CD4-positive, alpha-beta T cell treated with Interleukin-21 for 1 hour (primary cell): ENCODE results near the gene DHH.

Experiments
- DNase-seq: peaks from one replicate; pipeline ENCODE4 v3.0.0-alpha.2; 2020

The DHH gene

DNA sequence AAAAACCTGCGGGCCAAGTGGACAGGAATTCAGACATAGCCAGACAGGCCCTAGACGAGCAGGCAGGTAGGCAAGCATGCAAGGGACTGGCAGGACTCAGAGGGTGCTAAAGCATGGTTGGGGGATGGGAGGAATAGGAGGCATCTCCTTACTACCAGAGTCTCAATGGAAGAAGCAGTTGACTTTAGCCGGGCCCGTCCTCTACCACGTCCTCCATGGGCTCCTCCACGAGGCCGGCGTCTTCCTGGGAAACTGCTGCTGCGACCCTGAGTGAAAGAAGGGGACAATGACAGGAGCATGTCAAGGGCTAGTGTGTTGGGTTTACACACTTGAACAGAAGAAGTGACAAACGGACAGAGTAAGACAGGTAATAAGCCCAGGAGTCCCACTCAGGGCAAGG is 45.6 kb downstream of the DHH start:
- no peak for DNase-seq

DNA sequence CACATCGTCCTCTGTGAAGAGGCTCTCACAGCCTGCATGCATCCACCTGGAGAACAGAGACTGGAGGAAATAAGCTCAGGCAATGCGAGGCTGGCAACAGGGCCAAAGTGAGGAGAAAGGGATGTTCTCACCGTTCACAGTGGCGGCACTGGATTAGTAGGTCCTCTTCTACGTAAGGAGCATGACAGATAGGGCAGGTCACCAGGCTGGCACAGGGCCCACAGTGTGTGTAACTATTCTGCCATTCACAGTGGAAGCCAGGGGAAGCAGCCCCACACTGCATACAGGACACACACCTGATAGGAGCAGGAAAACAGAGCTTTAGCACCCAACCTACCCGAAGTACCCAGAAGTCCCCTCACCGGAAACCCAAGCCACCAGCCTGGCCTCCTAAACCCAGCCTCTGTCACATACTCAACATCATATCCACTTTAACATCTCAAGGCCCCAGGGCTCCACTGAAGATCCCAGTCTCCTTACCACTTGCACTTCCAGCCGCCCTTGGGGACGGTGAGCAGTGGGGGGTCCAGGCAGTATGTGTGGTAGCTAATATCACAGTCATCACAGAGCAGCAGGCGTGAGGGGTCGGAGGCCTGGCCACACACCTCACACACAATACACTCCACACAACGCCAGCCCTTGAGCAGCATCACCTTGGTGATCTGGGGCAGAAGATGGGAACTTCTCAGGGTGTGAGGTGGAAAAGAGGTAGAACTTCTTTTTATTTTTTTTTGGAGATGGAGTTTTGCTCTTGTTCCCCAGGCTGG is 48.3 kb downstream of the DHH start:
- no peak for DNase-seq

DNA sequence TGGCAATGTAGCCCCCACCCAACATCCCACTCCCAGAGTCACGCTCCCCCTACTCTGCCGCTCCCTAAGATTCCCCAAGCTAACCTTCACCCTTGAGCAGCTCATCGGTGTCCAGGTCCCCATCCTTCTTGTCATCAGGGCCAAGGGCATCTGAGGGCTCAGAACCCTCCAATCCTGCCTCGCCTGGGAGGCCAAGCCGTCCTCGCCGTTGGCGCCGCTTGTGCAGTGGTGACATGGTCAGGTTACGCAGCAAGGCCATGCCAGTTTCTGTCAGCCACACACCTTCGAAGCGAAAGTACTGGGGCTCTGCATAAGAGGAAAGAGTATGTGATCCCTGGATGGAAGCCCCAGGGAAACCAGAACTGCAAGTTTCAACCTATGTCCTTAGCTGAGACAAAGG is 49.9 kb downstream of the DHH start:
- DNase-seq = no peak

DNA sequence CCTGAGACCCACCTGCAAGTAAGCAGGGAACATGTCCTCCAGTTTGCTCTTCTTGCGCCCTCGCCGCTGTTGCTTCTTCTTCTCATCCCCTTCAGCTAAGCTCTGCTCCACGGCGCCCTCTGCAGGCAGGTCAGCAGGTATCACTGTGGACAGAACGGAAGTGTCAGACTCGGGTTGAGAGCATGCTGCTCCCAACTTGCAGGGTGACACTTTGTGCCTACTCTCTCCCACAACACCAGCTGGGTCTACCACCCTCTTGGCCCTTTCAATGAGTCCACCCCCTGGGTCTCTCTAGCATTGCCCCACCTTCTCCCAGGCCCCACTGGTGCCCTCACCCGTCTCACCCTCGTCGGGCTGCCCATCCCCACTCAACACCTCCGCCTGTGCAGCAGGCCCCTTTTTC is 50.7 kb downstream of the DHH start:
- DNase-seq = peak; percentile 83

DNA sequence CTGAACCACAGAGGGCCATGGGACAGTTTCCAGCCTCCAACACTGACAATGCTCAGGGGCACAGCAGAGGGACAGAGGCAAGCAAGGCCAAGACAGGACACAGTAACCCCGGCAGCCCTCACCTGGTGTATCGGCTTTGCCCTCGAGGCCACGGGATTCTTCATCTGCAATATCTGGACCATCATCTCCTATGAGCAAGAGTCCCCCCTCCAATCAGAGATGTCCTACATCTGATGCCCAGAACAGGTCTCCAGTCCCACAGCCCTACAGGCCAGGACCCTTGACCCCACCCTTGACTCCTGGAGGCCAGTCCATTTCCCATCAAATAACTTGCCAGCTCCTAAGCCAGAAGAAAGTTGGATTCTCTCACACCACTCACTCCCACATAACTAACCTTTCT is 51.4 kb downstream of the DHH start:
- no peak for DNase-seq

DNA sequence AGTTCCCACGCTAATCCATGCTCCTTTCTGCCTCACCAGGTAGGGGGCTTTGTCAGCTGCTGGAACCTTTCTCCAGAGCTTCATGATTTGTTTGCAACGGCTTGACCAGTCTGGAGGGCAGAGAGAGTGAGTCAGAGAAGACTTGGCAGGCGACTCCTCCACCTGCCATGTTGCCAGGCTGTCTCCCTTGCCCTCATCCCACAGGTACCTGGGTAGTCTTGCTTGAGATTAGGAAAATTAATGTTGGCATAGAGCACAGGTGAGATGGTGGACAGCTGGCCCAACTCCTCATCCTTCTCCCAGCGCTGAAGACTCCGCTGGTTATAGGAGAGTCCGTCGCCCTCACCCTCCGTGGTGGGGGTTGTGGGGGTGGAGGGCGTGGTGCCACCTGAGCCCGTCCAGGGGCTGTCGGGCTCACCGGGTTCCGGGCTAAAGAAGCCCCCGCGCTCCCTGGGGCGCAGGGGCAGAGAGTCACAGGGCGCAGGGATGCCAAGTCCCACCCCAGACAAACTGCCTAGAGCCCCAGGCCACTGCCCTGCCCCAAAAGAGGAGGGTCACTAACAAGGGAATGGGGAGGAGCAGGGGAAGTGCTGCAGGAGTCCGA is 52.6 kb downstream of the DHH start:
- no peak for DNase-seq

DNA sequence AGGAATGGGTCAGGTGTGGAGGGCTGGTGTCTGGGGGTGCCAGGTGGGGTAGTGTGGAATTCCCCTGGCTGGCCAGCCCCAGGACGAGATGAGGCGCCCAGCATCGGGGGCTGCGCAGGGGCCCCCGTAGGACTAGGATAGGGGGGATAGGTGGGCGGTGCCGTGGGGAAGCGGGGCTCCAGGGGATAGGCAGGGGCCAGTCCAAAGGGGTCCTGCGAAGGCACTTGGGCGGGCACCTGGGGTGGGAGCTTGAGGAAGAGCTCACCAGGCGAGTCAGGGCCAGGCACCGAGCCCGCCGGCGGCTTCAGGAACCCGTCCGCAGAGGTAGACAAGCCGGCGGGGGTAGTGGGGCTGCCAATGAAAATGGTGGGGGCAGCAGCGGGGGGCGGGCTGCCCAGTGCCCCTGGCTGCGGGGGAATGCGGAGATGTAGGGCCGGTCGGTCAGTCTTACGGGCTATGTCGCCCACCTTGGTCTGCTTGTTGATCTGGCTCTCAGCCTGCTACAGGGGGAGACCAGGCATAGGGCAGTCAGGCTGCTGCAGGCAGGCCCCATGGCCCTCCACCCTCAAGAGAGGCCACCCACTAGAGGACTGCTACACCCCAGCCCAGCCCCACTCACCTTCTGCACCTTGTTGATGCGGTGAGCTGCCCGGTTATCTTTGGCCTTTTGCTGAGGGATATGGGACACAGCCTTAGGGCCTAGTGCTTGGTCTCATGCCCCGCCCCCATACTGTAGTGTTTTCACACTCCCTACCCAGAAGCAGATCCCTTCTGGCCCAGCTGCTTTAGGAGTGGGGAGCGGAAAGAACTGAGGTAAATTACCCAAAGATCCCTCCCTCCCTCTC is 53.3 kb downstream of the DHH start:
- DNase-seq = no peak

DNA sequence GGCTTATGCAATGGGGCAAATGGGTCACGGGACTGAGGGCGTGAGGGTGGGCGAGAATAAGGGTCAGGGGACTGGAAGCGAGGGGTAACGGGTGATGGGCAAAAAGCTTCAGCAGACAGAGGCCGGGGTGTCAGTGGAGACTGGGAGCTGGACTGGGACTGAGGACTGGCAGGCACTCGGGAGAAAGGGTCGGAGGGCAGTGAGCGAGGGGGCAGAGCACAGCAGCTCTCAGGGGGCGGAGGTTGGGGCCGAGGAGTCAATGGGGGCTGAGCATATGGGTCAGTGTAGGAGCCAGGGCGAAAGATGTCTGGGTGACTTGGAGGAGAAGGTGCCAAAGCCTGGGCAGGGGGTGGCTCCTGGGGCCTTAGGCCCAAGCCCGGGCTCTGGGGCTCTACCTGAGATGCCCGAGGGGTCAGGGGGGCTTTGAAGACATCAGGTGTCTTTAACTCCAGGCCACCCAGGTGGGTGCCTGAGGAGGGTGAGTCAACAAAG is 54.2 kb downstream of the DHH start:
- DNase-seq = no peak

DNA sequence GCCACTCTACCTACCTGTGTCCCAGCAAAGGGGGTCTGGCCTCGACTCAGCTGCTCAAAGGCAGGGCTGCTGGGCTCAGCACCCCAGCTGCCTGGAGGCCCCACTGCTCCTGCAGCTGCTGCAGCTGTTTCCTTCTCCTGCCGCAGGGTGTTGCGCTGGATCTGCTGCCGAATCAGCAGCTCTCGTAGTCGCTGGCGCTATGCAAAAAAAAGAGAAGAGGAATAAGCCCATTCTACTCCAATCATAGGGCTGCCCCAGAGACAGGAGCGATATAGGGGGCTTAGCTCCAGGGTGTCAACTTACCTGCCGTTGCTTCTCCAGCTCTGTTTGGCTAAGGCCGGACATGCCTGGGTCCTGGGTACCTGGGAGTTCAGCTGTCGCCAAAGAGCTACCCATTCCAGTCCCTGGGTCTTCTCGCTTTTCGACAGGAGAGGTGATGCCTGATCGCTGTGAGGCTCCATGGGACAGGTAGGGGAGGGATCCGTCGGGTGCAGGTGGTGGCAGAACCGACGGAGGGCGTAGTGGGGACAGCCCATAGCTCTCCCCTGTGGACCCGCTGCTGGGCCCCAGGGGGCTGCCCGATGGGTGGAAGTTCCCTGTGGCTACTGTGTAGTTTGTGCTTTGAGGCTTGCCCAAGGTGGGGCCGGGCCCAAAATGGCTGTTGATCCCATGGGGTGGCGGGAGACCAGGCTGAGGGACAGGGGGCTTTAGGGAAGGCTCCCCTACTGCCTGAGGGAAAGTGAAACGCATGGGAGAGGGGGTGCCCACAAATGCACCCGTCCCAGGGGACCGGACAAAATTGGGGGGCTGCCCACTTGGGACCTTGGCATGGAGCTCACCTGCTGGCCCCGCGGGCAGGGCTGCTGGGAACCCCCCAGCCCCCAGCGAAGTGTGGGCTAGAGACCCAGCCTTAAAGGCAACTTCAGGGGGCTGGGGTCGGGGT is 54.9 kb downstream of the DHH start:
- no peak for DNase-seq

DNA sequence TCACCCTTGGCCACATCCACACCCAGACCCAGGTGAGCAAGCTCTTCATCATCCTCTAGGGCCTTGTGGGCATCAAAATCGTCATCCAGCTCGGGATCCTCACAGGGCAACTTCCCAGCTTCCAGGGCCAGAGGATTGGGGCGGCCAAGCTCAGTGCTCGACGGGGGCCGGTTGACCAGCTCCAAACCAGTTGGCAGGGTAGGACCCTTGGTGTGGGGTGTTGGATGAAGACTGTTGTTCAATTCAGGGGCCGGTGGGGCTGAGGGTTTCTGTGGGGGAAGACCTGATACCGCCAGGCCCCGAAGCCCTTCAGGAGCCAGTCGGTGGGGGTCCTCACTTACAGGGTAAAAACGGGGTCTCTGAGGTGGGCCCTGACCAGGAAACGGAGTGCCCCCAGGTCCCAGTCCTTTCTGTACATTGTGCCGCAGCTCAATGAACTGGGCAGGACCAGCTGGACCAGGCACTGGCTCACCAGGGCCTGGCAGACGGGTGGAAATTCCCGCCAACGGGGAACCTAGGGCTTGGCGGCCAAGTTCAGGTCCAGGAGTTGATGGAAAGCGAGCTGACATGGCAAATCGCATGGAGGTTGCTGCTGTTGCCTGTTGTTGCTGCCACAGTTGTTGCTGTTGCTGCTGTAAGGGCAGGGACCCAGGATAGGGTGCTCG is 56.2 kb downstream of the DHH start:
- DNase-seq = no peak

DNA sequence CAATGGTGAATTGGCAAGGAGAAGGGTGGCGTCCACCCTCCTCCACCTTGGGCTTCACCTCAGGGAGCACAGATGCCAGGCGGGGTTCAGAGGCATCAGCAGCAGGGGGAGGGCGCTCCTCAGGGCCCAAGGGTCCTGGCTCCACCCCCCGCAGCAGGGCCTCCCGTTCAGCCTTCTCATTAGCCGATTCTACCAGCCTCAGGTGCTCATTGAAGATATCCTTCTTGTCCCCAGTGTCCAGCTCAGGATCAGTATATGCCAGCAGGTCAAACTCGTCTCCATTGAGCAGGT is 56.7 kb downstream of the DHH start:
- no peak for DNase-seq

DNA sequence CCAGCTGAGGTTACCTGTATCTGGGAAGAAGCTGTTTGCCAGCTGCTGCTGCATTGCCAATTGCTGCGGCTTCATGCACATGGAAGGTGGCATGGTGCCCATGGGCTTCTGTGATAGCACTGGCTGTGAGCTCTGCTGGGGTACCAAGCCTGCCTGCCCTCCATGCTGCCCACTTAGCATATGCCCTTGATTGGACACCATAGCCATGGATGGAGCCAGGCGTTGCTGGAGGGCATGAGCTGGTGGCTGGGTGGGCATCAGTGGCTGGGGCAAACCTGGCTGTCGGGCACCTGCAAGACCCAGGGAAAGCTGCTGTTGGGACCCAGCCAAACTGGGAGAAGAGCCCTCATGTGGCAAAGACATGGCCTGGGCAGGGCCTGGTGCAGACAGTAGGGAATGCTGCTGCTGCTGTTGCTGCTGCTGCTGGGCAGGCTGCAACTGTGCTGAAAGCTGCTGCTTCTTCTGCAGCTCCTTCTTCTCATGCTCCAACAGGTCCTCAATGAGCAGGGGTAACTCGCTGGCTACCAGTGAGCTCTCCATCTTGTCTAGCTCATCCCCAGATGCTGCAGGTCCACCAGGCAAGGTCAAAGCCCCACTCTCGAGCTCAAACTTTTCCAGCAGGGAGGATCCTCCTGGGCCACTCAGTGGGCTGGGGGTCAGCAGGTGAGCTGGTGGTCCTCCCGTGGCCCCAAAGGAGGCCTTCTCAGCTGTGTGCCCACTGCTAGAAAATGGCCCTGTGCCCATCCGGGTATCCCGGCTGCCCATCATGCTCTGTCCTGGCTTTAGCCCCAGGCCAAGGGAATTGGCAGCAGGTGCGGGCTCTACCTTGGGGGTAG is 57.3 kb downstream of the DHH start:
- DNase-seq = no peak
